ENCODE data around the gene HJURP. TPM values are rescaled to one million over a fixed set of nuclear protein-coding genes. Genes with fewer than 3 reads are reported as not detected.

The HJURP gene
- polyA plus RNA-seq, 1 of the 3 experiments (the other 2 are of a cell fraction), result 13.2 TPM

DNA sequence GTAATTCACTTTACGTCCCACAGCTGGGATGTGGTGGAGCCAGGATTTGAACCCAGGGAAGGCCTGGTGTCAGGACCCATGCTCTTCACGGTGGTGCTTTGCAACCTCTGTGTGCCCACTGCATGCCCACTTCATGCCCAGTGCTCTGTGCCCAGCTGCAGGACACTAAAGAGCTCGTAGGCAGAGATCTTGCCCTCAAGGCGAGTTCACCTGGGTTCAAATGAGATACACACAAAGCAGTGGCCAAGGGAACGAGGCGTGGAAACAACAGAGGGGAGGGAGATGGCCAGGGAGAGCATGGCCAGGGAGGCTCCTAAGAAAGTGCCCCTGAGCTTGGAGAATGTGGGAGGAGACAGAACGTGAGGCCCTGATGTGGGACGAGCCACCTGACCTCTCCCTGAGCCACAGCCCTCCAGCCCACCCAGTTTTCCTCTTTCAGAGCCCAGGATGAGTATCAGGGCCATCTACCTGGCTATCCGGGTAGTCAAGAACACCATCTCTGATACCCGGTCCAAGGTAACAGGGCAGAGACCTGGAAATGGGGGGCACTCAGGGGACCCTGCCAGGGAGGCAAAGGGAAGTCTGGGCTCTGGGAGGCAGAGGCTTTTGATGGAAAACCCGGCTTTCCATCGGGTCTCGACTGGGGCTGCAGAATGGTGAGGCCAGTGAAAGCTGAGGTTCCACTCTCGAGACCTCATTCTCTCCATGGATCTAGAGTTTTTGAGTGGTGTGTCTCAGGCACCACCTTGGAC, 55.8 kb downstream of the HJURP start:
- Histone ChIP-seq H3K79me2 (ENCODE audit: insufficient read depth) (no peaks in the 10 kb centered on the region), H3K4me1 (ENCODE audit: control insufficient read depth in 1 of 2, insufficient read depth in 2 of 2, low read depth in 1 of 2, low read length in 1 of 2) (no peaks in the 10 kb centered on the region), H3K4me2 (no peak overlapping the region), H3K36me3 (replicated peaks in 1 of 2; ENCODE audit: control insufficient read depth in 1 of 2, insufficient read depth in 2 of 2, low read length in 1 of 2) (no peaks in the 10 kb centered on the region), H4K20me1 (ENCODE audit: insufficient read depth) (no peaks in the 10 kb centered on the region), H3K27ac (ENCODE audit: low read depth in 2 of 2, low read length in 1 of 2) (no peak overlapping the region), H3K9ac (no peak overlapping the region), H3K4me3 (ENCODE audit: low read depth in 2 of 2, low read length in 1 of 2) (no peak overlapping the region), H3K9me2 (no peaks in the 10 kb centered on the region), H3F3A (replicated peaks; ENCODE audit: insufficient read depth) (no peaks in the 10 kb centered on the region), H2AFZ (ENCODE audit: low read depth) (no peak overlapping the region), H3K9me3 (no peaks in the 10 kb centered on the region), H3K27me3 (ENCODE audit: insufficient read depth) (no peaks in the 10 kb centered on the region)
- 48% methylated on average over 10 of the region's 14 CpGs for WGBS (ENCODE audit: low lambda C conversion rate)
- no peak for TF ChIP-seq CHD2 (IDR thresholded peaks at IDR 0.05; ENCODE audit: low read length, partially characterized antibody)
- TF ChIP-seq FOSL2 (IDR thresholded peaks at IDR 0.05; ENCODE audit: borderline replicate concordance, low read depth), result no peak
- TF ChIP-seq FOXJ3 (CRISPR knock-in tag; IDR thresholded peaks at IDR 0.05), result no peak
- no peak for TF ChIP-seq IRF3 (IDR thresholded peaks at IDR 0.05; ENCODE audit: low read depth, low read length)
- POLR2A ChIA-PET, result no interaction called here
- no peak for DNase-seq
- CTCF ChIA-PET, result interaction anchor here (2.1 kb wide), 1 partner anchor 355 kb away, joined by 5 read pairs; no protein-coding TSS in a partner anchor

DNA sequence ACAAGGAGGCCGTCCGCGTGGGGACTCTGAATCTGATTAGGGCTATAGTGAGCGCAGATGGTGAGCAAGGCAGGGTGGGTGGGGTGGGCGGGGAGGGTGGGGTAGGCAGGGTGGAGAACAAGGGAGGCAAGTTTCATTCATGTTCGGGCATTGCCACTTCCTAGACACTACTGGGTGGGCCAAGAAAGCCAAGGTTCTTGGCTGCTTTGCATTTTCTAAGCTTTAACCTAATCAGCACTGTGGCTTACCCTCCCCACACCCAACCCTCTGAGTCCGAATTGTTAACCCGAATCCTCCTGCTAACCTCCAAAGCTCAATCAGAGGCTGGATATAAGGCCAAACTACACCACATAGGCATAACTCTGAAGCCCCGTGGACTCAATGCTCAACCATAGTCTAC, 58.1 kb downstream of the HJURP start:
- H3K9ac ChIP-seq, result no peak overlapping the region
- 81% methylated on average over 8 of the region's 9 CpGs for WGBS (ENCODE audit: low lambda C conversion rate)
- no peaks in the 10 kb centered on the region for H3K9me3 ChIP-seq
- H3K4me3 ChIP-seq (ENCODE audit: low read depth in 2 of 2, low read length in 1 of 2), result no peak overlapping the region
- ChIA-PET POLR2A (no interaction called here), CTCF (interaction anchor here (2.1 kb wide), 1 partner anchor 353 kb away, joined by 5 read pairs; no protein-coding TSS in a partner anchor)
- H3K36me3 ChIP-seq (replicated peaks in 1 of 2; ENCODE audit: control insufficient read depth in 1 of 2, insufficient read depth in 2 of 2, low read length in 1 of 2), result no peaks in the 10 kb centered on the region
- H3K9me2 ChIP-seq, result no peaks in the 10 kb centered on the region
- H2AFZ ChIP-seq (ENCODE audit: low read depth), result no peak overlapping the region
- H3K27ac ChIP-seq (ENCODE audit: low read depth in 2 of 2, low read length in 1 of 2), result no peak overlapping the region
- TF ChIP-seq FOXM1 (IDR thresholded peaks at IDR 0.05; ENCODE audit: low read depth), result no peak
- TF ChIP-seq EP300 (IDR thresholded peaks at IDR 0.05; ENCODE audit: borderline replicate concordance in 1 of 2, low read depth in 1 of 2, low read length in 1 of 2), result no peak
- no peak for TF ChIP-seq RCOR1 (IDR thresholded peaks at IDR 0.05; ENCODE audit: low read length)
- TF ChIP-seq SMC3 (IDR thresholded peaks at IDR 0.05; ENCODE audit: low read depth, low read length), result no peak
- TF ChIP-seq RFX5 (IDR thresholded peaks at IDR 0.05; ENCODE audit: low read length), result no peak
- TF ChIP-seq MEF2A (IDR thresholded peaks at IDR 0.05; ENCODE audit: borderline replicate concordance, low read depth), result no peak
- no peak for TF ChIP-seq IRF3 (IDR thresholded peaks at IDR 0.05; ENCODE audit: low read depth, low read length)
- no peak for TF ChIP-seq USF1 (IDR thresholded peaks at IDR 0.05; ENCODE audit: borderline replicate concordance, low read depth)
- TF ChIP-seq, protein P1, sequence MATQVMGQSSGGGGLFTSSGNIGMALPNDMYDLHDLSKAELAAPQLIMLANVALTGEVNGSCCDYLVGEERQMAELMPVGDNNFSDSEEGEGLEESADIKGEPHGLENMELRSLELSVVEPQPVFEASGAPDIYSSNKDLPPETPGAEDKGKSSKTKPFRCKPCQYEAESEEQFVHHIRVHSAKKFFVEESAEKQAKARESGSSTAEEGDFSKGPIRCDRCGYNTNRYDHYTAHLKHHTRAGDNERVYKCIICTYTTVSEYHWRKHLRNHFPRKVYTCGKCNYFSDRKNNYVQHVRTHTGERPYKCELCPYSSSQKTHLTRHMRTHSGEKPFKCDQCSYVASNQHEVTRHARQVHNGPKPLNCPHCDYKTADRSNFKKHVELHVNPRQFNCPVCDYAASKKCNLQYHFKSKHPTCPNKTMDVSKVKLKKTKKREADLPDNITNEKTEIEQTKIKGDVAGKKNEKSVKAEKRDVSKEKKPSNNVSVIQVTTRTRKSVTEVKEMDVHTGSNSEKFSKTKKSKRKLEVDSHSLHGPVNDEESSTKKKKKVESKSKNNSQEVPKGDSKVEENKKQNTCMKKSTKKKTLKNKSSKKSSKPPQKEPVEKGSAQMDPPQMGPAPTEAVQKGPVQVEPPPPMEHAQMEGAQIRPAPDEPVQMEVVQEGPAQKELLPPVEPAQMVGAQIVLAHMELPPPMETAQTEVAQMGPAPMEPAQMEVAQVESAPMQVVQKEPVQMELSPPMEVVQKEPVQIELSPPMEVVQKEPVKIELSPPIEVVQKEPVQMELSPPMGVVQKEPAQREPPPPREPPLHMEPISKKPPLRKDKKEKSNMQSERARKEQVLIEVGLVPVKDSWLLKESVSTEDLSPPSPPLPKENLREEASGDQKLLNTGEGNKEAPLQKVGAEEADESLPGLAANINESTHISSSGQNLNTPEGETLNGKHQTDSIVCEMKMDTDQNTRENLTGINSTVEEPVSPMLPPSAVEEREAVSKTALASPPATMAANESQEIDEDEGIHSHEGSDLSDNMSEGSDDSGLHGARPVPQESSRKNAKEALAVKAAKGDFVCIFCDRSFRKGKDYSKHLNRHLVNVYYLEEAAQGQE (IDR thresholded peaks at IDR 0.05; ENCODE audit: low read depth, low read length), result no peak
- no peak for TF ChIP-seq FOSL2 (IDR thresholded peaks at IDR 0.05; ENCODE audit: borderline replicate concordance, low read depth)
- H4K20me1 ChIP-seq (ENCODE audit: insufficient read depth), result no peaks in the 10 kb centered on the region
- no peak for DNase-seq
- H3K4me1 ChIP-seq (ENCODE audit: control insufficient read depth in 1 of 2, insufficient read depth in 2 of 2, low read depth in 1 of 2, low read length in 1 of 2), result no peaks in the 10 kb centered on the region
- H3F3A ChIP-seq (replicated peaks; ENCODE audit: insufficient read depth), result no peaks in the 10 kb centered on the region
- no peaks in the 10 kb centered on the region for H3K27me3 ChIP-seq (ENCODE audit: insufficient read depth)
- H3K79me2 ChIP-seq (ENCODE audit: insufficient read depth), result no peaks in the 10 kb centered on the region
- H3K4me2 ChIP-seq, result no peak overlapping the region

All from SK-N-SH (cell line).